Neural progenitor cell (in vitro differentiated cells): ENCODE measurements around the gene GABRA4. TPM values are rescaled to one million over a fixed set of nuclear protein-coding genes. Genes with fewer than 3 reads are reported as not detected.

Source experiments
- DNase-seq: peaks from one replicate; pipeline ENCODE4 v3.0.0-alpha.2; 2016; ENCODE audit warnings: low spot score
- H2AFZ ChIP-seq: fragments of 200-600 bp; sonication (generic); replicated peaks from 2 replicates; pipeline ENCODE4 v1.6.1; 2016; ENCODE audit warnings: antibody characterized with exemption
- H3F3A ChIP-seq: fragments of 200-600 bp; sonication (generic); 2 replicates; pipeline ENCODE4 v1.6.1; 2016; ENCODE audit warnings: antibody characterized with exemption, low read depth
- H3K27ac ChIP-seq: fragments of 200-600 bp; sonication (generic); 2 replicates; pipeline ENCODE4 v1.5.1; 2016; ENCODE audit warnings: mild to moderate bottlenecking
- H3K27me3 ChIP-seq: fragments of 200-600 bp; sonication (generic); 2 replicates; pipeline ENCODE4 v1.6.1; 2016; ENCODE audit warnings: mild to moderate bottlenecking, moderate library complexity
- H3K36me3 ChIP-seq: fragments of 200-600 bp; sonication (generic); 2 replicates; pipeline ENCODE4 v1.5.1; 2016
- H3K4me1 ChIP-seq: fragments of 200-600 bp; sonication (generic); 2 replicates; pipeline ENCODE4 v1.6.1; 2016; ENCODE audit warnings: mixed run types
- H3K4me2 ChIP-seq: fragments of 200-600 bp; sonication (generic); 2 replicates; pipeline ENCODE4 v1.6.1; 2016
- H3K4me3 ChIP-seq: fragments of 200-600 bp; sonication (generic); 2 replicates; pipeline ENCODE4 v1.5.1; 2016
- H3K79me2 ChIP-seq: fragments of 200-600 bp; sonication (generic); 2 replicates; pipeline ENCODE4 v1.6.1; 2016; ENCODE audit warnings: low read depth
- H3K9ac ChIP-seq: fragments of 200-600 bp; sonication (generic); 2 replicates; pipeline ENCODE4 v1.6.1; 2016
- H3K9me3 ChIP-seq: fragments of 200-600 bp; sonication (generic); 2 replicates; pipeline ENCODE4 v1.5.1; 2016; ENCODE audit warnings: low read depth
- H4K20me1 ChIP-seq: fragments of 200-600 bp; sonication (generic); 2 replicates; pipeline ENCODE4 v1.6.1; 2016; ENCODE audit warnings: low read depth
- H3K27ac Mint-ChIP-seq: 3 replicates; pipeline ENCODE4 v1.8.0; 2021; ENCODE audit warnings: mixed read lengths
- H3K27me3 Mint-ChIP-seq: 2 replicates; pipeline ENCODE4 v1.8.0; 2022; ENCODE audit warnings: low read depth, mild to moderate bottlenecking, inconsistent platforms, moderate library complexity, mixed read lengths; ENCODE audit not compliant: insufficient read depth
- H3K36me3 Mint-ChIP-seq: 3 replicates; pipeline ENCODE4 v1.8.0; 2021; ENCODE audit warnings: mixed read lengths
- H3K4me1 Mint-ChIP-seq: 3 replicates; pipeline ENCODE4 v1.8.0; 2021; ENCODE audit warnings: mixed read lengths
- H3K4me3 Mint-ChIP-seq: 3 replicates; pipeline ENCODE4 v1.8.0; 2021; ENCODE audit warnings: mild to moderate bottlenecking, moderate library complexity, mixed read lengths
- H3K9me3 Mint-ChIP-seq: 3 replicates; pipeline ENCODE4 v1.8.0; 2020; ENCODE audit warnings: mixed read lengths
- EZH2 ChIP-seq: fragments of 200-600 bp; sonication (generic); IDR thresholded peaks from 2 replicates; pipeline ENCODE4 v1.6.1; 2017; ENCODE audit warnings: antibody characterized with exemption, mild to moderate bottlenecking, moderate library complexity
- EZH2phosphoT487 ChIP-seq: fragments of 200-600 bp; sonication (generic); IDR thresholded peaks from 2 replicates; pipeline ENCODE4 v1.6.1; 2017; ENCODE audit warnings: antibody characterized with exemption
- total RNA-seq: library from RNA; depleted of rRNA; stranded (reverse); fragments of >200 nt; gene quantifications from 2 replicates; pipeline ENCODE4 v1.2.3, GENCODE V29; 2015; ENCODE audit warnings: low replicate concordance
- TF ChIP-seq, protein P1 (sequence below): fragments of 200-600 bp; sonication (generic); IDR thresholded peaks from 2 replicates; pipeline ENCODE4 v1.5.1; 2017; ENCODE audit warnings: antibody characterized with exemption, mild to moderate bottlenecking

The GABRA4 gene
- total RNA-seq, 1 donor from 2014 or later = not detected

DNA sequence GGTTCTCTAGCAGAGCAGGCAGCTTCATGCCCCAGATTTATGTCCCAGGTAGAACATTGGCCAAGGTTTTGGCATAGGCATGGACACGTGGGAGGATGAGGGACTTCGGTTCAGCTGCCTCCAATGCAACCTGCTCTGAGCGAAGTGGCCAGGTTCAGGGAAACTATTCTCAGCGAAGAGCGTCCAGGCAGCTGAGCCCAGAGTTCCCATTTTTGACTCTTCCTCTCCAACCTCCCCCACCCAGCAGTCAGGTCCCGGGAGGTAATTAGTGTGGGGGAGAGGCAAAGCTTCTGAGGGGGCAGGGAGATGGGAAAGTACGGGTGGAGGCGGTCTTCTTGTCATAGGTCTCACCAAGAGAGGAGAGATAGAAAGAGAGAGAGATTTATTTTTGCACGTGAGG lies 1.0 kb downstream of the GABRA4 start:
- Histone ChIP-seq H3K27me3 (peaks cover 100% of the 10 kb centered on the region), H3K4me1 (no peaks in the 10 kb centered on the region), H3K79me2 (no peaks in the 10 kb centered on the region), H3K4me2 (peak overlapping the region; percentile 94), H3F3A (no peaks in the 10 kb centered on the region), H4K20me1 (peaks cover 12% of the 10 kb centered on the region), H3K27ac (no peak overlapping the region), H3K36me3 (no peaks in the 10 kb centered on the region), H3K9ac (no peak overlapping the region), H2AFZ (no peak overlapping the region), H3K9me3 (no peaks in the 10 kb centered on the region), H3K4me3 (no peak overlapping the region)
- TF ChIP-seq EZH2phosphoT487 (no peak), EZH2 (no peak)
- TF ChIP-seq, protein P1, sequence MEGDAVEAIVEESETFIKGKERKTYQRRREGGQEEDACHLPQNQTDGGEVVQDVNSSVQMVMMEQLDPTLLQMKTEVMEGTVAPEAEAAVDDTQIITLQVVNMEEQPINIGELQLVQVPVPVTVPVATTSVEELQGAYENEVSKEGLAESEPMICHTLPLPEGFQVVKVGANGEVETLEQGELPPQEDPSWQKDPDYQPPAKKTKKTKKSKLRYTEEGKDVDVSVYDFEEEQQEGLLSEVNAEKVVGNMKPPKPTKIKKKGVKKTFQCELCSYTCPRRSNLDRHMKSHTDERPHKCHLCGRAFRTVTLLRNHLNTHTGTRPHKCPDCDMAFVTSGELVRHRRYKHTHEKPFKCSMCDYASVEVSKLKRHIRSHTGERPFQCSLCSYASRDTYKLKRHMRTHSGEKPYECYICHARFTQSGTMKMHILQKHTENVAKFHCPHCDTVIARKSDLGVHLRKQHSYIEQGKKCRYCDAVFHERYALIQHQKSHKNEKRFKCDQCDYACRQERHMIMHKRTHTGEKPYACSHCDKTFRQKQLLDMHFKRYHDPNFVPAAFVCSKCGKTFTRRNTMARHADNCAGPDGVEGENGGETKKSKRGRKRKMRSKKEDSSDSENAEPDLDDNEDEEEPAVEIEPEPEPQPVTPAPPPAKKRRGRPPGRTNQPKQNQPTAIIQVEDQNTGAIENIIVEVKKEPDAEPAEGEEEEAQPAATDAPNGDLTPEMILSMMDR = no peak
- peaks cover 17% of the 10 kb centered on the region for H3K4me1 Mint-ChIP-seq
- peaks cover 34% of the 10 kb centered on the region for H3K27me3 Mint-ChIP-seq
- no peak overlapping the region for H3K27ac Mint-ChIP-seq
- DNase-seq = peak; percentile 4
- no peaks in the 10 kb centered on the region for H3K9me3 Mint-ChIP-seq
- H3K36me3 Mint-ChIP-seq = no peaks in the 10 kb centered on the region
- H3K4me3 Mint-ChIP-seq = peak overlapping the region; percentile 85

DNA sequence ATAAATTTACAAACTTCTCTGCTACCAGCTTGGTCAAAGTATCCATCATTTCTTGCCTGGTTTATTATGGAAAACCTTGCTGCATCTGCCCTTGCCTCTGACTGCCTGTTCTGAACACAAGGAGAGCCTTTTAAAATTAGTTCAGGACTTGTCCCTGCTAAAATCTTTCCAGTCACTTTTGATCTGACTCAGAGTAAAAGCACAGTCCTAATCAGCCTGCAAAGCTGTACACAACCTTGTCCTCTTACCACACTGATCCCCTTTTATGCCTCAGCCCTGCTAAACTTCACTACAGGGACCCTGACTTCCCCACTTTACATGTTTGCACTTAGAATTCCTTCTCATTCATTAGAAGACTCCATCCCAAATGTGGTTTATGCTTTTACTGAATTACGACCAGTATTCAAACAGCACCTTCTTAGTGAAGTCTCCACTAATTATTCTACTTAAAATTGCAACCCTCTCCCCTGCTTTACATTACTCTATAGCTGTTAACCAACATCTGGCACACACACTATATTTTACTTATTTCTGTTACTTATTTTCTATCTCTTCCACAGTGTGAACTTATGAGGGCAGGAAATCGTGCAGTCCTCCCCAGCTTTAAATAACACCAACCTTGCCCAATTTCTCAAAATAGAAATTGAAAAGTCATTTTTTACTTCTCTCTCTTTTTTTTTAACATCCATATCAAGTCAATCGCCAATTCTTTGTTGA lies 6.3 kb downstream of the GABRA4 start:
- H3K36me3 Mint-ChIP-seq = no peaks in the 10 kb centered on the region
- H3K9me3 Mint-ChIP-seq = no peaks in the 10 kb centered on the region
- Histone ChIP-seq H3K27me3 (peaks cover 66% of the 10 kb centered on the region), H3K36me3 (no peaks in the 10 kb centered on the region), H2AFZ (no peak overlapping the region), H3K9me3 (no peaks in the 10 kb centered on the region), H3K79me2 (no peaks in the 10 kb centered on the region), H3F3A (no peaks in the 10 kb centered on the region), H3K9ac (no peak overlapping the region), H3K4me1 (no peaks in the 10 kb centered on the region), H3K27ac (no peak overlapping the region), H3K4me3 (no peak overlapping the region), H4K20me1 (no peaks in the 10 kb centered on the region), H3K4me2 (no peak overlapping the region)
- peaks cover 1% of the 10 kb centered on the region for H3K27me3 Mint-ChIP-seq
- no peaks in the 10 kb centered on the region for H3K4me1 Mint-ChIP-seq
- H3K27ac Mint-ChIP-seq = no peak overlapping the region
- no peak for DNase-seq
- no peak for TF ChIP-seq EZH2phosphoT487
- TF ChIP-seq EZH2 = no peak
- TF ChIP-seq, protein P1 = no peak
- H3K4me3 Mint-ChIP-seq = no peak overlapping the region

DNA sequence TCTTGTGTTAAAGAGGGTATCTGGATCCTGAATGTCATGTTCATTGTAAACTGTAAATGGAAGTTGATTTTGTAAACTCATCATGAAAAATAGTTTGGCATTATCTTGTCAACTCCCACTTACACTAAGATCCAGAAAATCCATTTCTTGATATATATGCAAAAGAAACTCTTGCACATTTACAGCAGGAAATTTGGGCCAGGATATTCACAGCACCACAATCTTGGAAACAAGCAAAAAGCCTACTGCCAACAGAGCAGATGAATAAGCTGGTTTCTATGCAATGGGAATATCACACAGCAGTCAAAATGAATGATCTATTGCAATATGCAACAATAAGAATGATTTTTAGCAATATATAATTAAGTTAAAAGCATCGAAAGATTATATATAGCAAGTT lies 8.6 kb downstream of the GABRA4 start:
- TF ChIP-seq, protein P1 = no peak
- TF ChIP-seq EZH2 = no peak
- no peak for TF ChIP-seq EZH2phosphoT487
- Histone ChIP-seq H3K4me3 (no peak overlapping the region), H3K36me3 (no peaks in the 10 kb centered on the region), H3K9ac (no peak overlapping the region), H3K9me3 (no peaks in the 10 kb centered on the region), H3K27me3 (peaks cover 43% of the 10 kb centered on the region), H3K4me2 (no peak overlapping the region), H3K27ac (no peak overlapping the region), H2AFZ (no peak overlapping the region), H4K20me1 (no peaks in the 10 kb centered on the region), H3K4me1 (no peaks in the 10 kb centered on the region), H3K79me2 (no peaks in the 10 kb centered on the region), H3F3A (no peaks in the 10 kb centered on the region)
- Mint-ChIP-seq H3K27ac (no peak overlapping the region), H3K4me3 (no peak overlapping the region), H3K27me3 (no peaks in the 10 kb centered on the region), H3K9me3 (no peaks in the 10 kb centered on the region), H3K36me3 (no peaks in the 10 kb centered on the region), H3K4me1 (no peaks in the 10 kb centered on the region)
- no peak for DNase-seq
